IMR-90 (cell line): ENCODE data around the gene KCTD10. TPM values are rescaled to one million over a fixed set of nuclear protein-coding genes. Genes with fewer than 3 reads are reported as not detected.

Experiments
- ATAC-seq: fragments of 200-7000 bp; cut with Tn5 transposase; 2 replicates; pipeline ENCODE4 v1.9.1; 2020; ENCODE audit warnings: low read depth, mild to moderate bottlenecking, moderate library complexity
- BruUV-seq: library from RNA; stranded (reverse); fragments of 400-500 nt; replicated peaks from 2 replicates; lab custom pipeline; 2021; lab: Mats Ljungman, UMichigan
- CTCF ChIA-PET: fragments of 300-600 bp; formaldehyde crosslinking; extraction: SDS; loops from one replicate; lab custom pipeline; 2021; ENCODE audit warnings: antibody characterized with exemption; lab: Yijun Ruan, JAX
- POLR2A ChIA-PET: fragments of 300-600 bp; sonication (Branson Sonifier 250); formaldehyde crosslinking; loops from one replicate; lab custom pipeline; 2022; ENCODE audit warnings: antibody characterized with exemption; ENCODE audit not compliant: unreplicated experiment; lab: Charles Lee
- DNase-seq: peaks from one replicate; pipeline ENCODE4 v3.0.0; 2013
- H2AFZ ChIP-seq: replicated peaks from 2 replicates; pipeline ENCODE3; 2013; ENCODE audit warnings: low read length, mild to moderate bottlenecking; ENCODE audit not compliant: poor library complexity
- H2AK5ac ChIP-seq: 2 replicates; pipeline ENCODE4 v1.6.1; 2013; ENCODE audit warnings: low read depth, low read length, inconsistent platforms
- H2AK9ac ChIP-seq: replicated peaks from 2 replicates; pipeline ENCODE3; 2013; ENCODE audit warnings: mild to moderate bottlenecking, low read depth, low read length, moderate library complexity; ENCODE audit not compliant: poor library complexity
- H2BK120ac ChIP-seq: 2 replicates; pipeline ENCODE4 v1.6.1; 2013; ENCODE audit warnings: low read depth, low read length, inconsistent platforms
- H2BK15ac ChIP-seq: 3 replicates; pipeline ENCODE4 v1.6.1; 2013; ENCODE audit warnings: low read depth, low read length, inconsistent platforms
- H2BK20ac ChIP-seq: 2 replicates; pipeline ENCODE4 v1.6.1; 2013; ENCODE audit warnings: low read depth, mild to moderate bottlenecking, inconsistent platforms, low read length, moderate library complexity
- H2BK5ac ChIP-seq: 2 replicates; pipeline ENCODE4 v1.6.1; 2013; ENCODE audit warnings: mild to moderate bottlenecking, low read depth, low read length, inconsistent platforms; ENCODE audit not compliant: poor library complexity, severe bottlenecking
- H3K14ac ChIP-seq: replicated peaks from 2 replicates; pipeline ENCODE4 v1.6.1; 2013; ENCODE audit warnings: low read depth, low read length, inconsistent platforms
- H3K18ac ChIP-seq: 2 replicates; pipeline ENCODE4 v1.6.1; 2013; ENCODE audit warnings: low read depth, low read length, control low read depth
- H3K23ac ChIP-seq: 2 replicates; pipeline ENCODE4 v1.6.1; 2013; ENCODE audit warnings: low read depth, low read length, inconsistent platforms
- H3K27ac ChIP-seq: 2 replicates; pipeline ENCODE4 v1.5.1; 2013; ENCODE audit warnings: mild to moderate bottlenecking, control low read depth, low read length; ENCODE audit not compliant: insufficient read depth
- H3K27me3 ChIP-seq: 2 replicates; pipeline ENCODE4 v1.6.1; 2013; ENCODE audit warnings: low read length; ENCODE audit not compliant: control insufficient read depth, insufficient read depth
- H3K36me3 ChIP-seq: 2 replicates; pipeline ENCODE4 v1.6.1; 2013; ENCODE audit warnings: low read length, mixed read lengths; ENCODE audit not compliant: control insufficient read depth, insufficient read depth
- H3K4ac ChIP-seq: 2 replicates; pipeline ENCODE4 v1.6.1; 2013; ENCODE audit warnings: low read depth, low read length, inconsistent platforms
- H3K4me1 ChIP-seq: 2 replicates; pipeline ENCODE4 v1.6.1; 2013; ENCODE audit warnings: low read length, mixed read lengths; ENCODE audit not compliant: control insufficient read depth, insufficient read depth
- H3K4me2 ChIP-seq: 2 replicates; pipeline ENCODE4 v1.6.1; 2013; ENCODE audit warnings: low read depth, mild to moderate bottlenecking, control low read depth, low read length, moderate library complexity
- H3K4me3 ChIP-seq: 2 replicates; pipeline ENCODE4 v1.5.1; 2013; ENCODE audit warnings: low read depth, mild to moderate bottlenecking, control low read depth, low read length, moderate library complexity; ENCODE audit not compliant: insufficient read depth
- H3K56ac ChIP-seq: 2 replicates; pipeline ENCODE4 v1.6.1; 2013; ENCODE audit warnings: low read length, inconsistent platforms; ENCODE audit not compliant: insufficient read depth; ENCODE audit errors: extremely low read depth
- H3K79me1 ChIP-seq, 2 experiments: 2 replicates each; pipeline ENCODE4 v1.6.1; 2013; ENCODE audit warnings: low read length in 2 of 2, inconsistent platforms in 1 of 2, low read depth in 1 of 2
- H3K9ac ChIP-seq: 2 replicates; pipeline ENCODE4 v1.6.1; 2013; ENCODE audit warnings: low read depth, low read length, control low read depth
- H3K9me1 ChIP-seq: 2 replicates; pipeline ENCODE4 v1.6.1; 2013; ENCODE audit warnings: low read length, inconsistent platforms; ENCODE audit not compliant: insufficient read depth
- H3K9me3 ChIP-seq: 2 replicates; pipeline ENCODE4 v1.6.1; 2013; ENCODE audit warnings: low read length; ENCODE audit not compliant: control insufficient read depth, insufficient read depth
- H4K20me1 ChIP-seq: 2 replicates; pipeline ENCODE4 v1.6.1; 2013; ENCODE audit warnings: low read length, inconsistent platforms; ENCODE audit not compliant: insufficient read depth
- H4K5ac ChIP-seq: 2 replicates; pipeline ENCODE4 v1.6.1; 2013; ENCODE audit warnings: mild to moderate bottlenecking, low read depth, low read length, control low read depth
- H4K8ac ChIP-seq, 2 experiments: 2 replicates each; pipeline ENCODE4 v1.6.1; 2013; ENCODE audit warnings: low read depth in 2 of 2, low read length in 2 of 2, control low read depth in 1 of 2, inconsistent platforms in 1 of 2
- H4K91ac ChIP-seq: 2 replicates; pipeline ENCODE4 v1.6.1; 2013; ENCODE audit warnings: low read depth, low read length, inconsistent platforms; ENCODE audit not compliant: insufficient read depth
- MXI1 ChIP-seq: IDR thresholded peaks from 2 replicates; pipeline ENCODE4 v1.6.1; 2012; ENCODE audit warnings: low read depth, mild to moderate bottlenecking, low read length, moderate library complexity, borderline replicate concordance
- dilution Hi-C: fragments of 300-500 bp; cut with HindIII; formaldehyde crosslinking; loops from one replicate; pipeline ENCODE4 v1.14.3; 2018; ENCODE audit warnings: low sequenced_read_pairs; ENCODE audit not compliant: unreplicated experiment
- in situ Hi-C: fragments of 300-500 bp; cut with MboI; formaldehyde crosslinking; loops from 3 replicates; pipeline ENCODE4 v1.14.3; 2019; ENCODE audit warnings: low sequenced_read_pairs, inconsistent platforms, mixed read lengths
- intact Hi-C: fragments of 100-400 bp; cut with micrococcal nuclease; formaldehyde crosslinking; loops from 2 replicates; pipeline ENCODE4 v1.10.0; 2022
- polyA plus RNA-seq, 3 experiments: library from polyadenylated mRNA; depleted of rRNA; stranded (reverse); fragments of >200 nt; gene quantifications; 2 replicates each; pipeline ENCODE4 v1.2.3, GENCODE V29; 2012; ENCODE audit warnings: low replicate concordance in 1 of 3
- total RNA-seq: library from RNA; depleted of rRNA; stranded (reverse); fragments of >200 nt; gene quantifications from 2 replicates; pipeline ENCODE4 v1.2.3, GENCODE V29; 2012

KCTD10 gene
- total and polyA plus RNA-seq, 2 of the 4 experiments (the other 2 are of a cell fraction): 72.1 to 88.4 TPM

GRCh38 chr12:109495012-109495411 is 17.9 kb upstream of the KCTD10 start:
- no peak overlapping the region for H2AFZ ChIP-seq
- no peak for TF ChIP-seq MXI1
- H3K56ac ChIP-seq: no peak overlapping the region
- H4K91ac ChIP-seq: no peak overlapping the region
- H2AK9ac ChIP-seq: no peak overlapping the region
- H3K4me1 ChIP-seq: peaks cover 2% of the 10 kb centered on the region; the same call in 1 of the 2 replicates
- H3K9me1 ChIP-seq: no peaks in the 10 kb centered on the region
- H2AK5ac ChIP-seq: no peak overlapping the region
- H2BK20ac ChIP-seq: no peak overlapping the region
- BruUV-seq: no TSS peak
- intact Hi-C loops: loop anchor here (5.0 kb wide), 1 partner anchor 68 kb away; no protein-coding TSS in a partner anchor
- no peak overlapping the region for H3K14ac ChIP-seq
- dilution Hi-C loops: no loop called here
- H2BK5ac ChIP-seq: no peak overlapping the region
- no peak overlapping the region for H3K18ac ChIP-seq
- in situ Hi-C loops: no loop called here
- peaks cover 0 to 5% of the 10 kb centered on the region in 2 experiments; a peak in 1 of 4 replicates for H3K79me1 ChIP-seq
- no peak for ATAC-seq
- no peak overlapping the region for H3K27ac ChIP-seq
- CTCF ChIA-PET: no interaction called here
- no peak overlapping the region for H3K23ac ChIP-seq
- no peak overlapping the region for H3K9ac ChIP-seq
- peaks cover 42% of the 10 kb centered on the region for H3K36me3 ChIP-seq
- H2BK15ac ChIP-seq: no peak overlapping the region
- H4K20me1 ChIP-seq: no peaks in the 10 kb centered on the region
- H2BK120ac ChIP-seq: no peak overlapping the region
- no peaks in the 10 kb centered on the region for H3K27me3 ChIP-seq
- H3K4me2 ChIP-seq: no peak overlapping the region
- H3K4me3 ChIP-seq: no peak overlapping the region
- DNase-seq: no peak
- no peaks in the 10 kb centered on the region for H3K9me3 ChIP-seq
- H3K4ac ChIP-seq: no peak overlapping the region
- POLR2A ChIA-PET: no interaction called here
- no peak overlapping the region for H4K5ac ChIP-seq
- H4K8ac ChIP-seq: no peak overlapping the region
